ENCODE results near the gene RAMAC.

The RAMAC gene

GRCh38 chr15:82986442-82986780, 401 bp downstream of the RAMAC start:
- Histone ChIP-seq H3K4me1 (ENCODE audit: insufficient read depth, low read length, severe bottlenecking) (peaks cover 17% of the 10 kb centered on the region), H3K27me3 (ENCODE audit: insufficient read depth, low read length) (no peaks in the 10 kb centered on the region), H3K9me3 (ENCODE audit: low read length) (no peaks in the 10 kb centered on the region), H4K20me1 (ENCODE audit: insufficient read depth, low read length) (no peaks in the 10 kb centered on the region), H3F3A (ENCODE audit: insufficient read depth, low read length) (no peaks in the 10 kb centered on the region), H2AFZ (ENCODE audit: low read length) (no peak overlapping the region), H3K9me2 (ENCODE audit: low read depth, low read length) (no peaks in the 10 kb centered on the region), H3K36me3 (ENCODE audit: insufficient read depth, low read length) (peaks cover 29% of the 10 kb centered on the region), H3K4me2 (ENCODE audit: low read length) (peak overlapping the region; percentile 82), H3K9ac (ENCODE audit: low read length) (peak overlapping the region; percentile 94), H3K27ac (ENCODE audit: low read depth, low read length, poor library complexity, severe bottlenecking) (no peak overlapping the region), H3K4me3 (ENCODE audit: low read depth, low read length, poor library complexity, severe bottlenecking) (peak overlapping the region; percentile 97), H3K79me2 (ENCODE audit: insufficient read depth, low read length) (peaks cover 12% of the 10 kb centered on the region)
- TF ChIP-seq EZH2 (IDR thresholded peaks at IDR 0.05; ENCODE audit: borderline replicate concordance, low read length), result no peak
- no peak for TF ChIP-seq CTCF (IDR thresholded peaks at IDR 0.05; ENCODE audit: low read length)

GRCh38 chr15:82992436-82992998, 6.5 kb downstream of the RAMAC start:
- Histone ChIP-seq H3K79me2 (ENCODE audit: insufficient read depth, low read length) (no peaks in the 10 kb centered on the region), H3K36me3 (ENCODE audit: insufficient read depth, low read length) (peaks cover 25% of the 10 kb centered on the region), H3F3A (ENCODE audit: insufficient read depth, low read length) (no peaks in the 10 kb centered on the region), H3K4me3 (ENCODE audit: low read depth, low read length, poor library complexity, severe bottlenecking) (no peak overlapping the region), H3K9me3 (ENCODE audit: low read length) (no peaks in the 10 kb centered on the region), H3K27ac (ENCODE audit: low read depth, low read length, poor library complexity, severe bottlenecking) (no peak overlapping the region), H3K9me2 (ENCODE audit: low read depth, low read length) (no peaks in the 10 kb centered on the region), H3K27me3 (ENCODE audit: insufficient read depth, low read length) (no peaks in the 10 kb centered on the region), H4K20me1 (ENCODE audit: insufficient read depth, low read length) (no peaks in the 10 kb centered on the region), H2AFZ (ENCODE audit: low read length) (no peak overlapping the region), H3K9ac (ENCODE audit: low read length) (no peak overlapping the region), H3K4me1 (ENCODE audit: insufficient read depth, low read length, severe bottlenecking) (no peaks in the 10 kb centered on the region), H3K4me2 (ENCODE audit: low read length) (no peak overlapping the region)
- TF ChIP-seq EZH2 (IDR thresholded peaks at IDR 0.05; ENCODE audit: borderline replicate concordance, low read length), result no peak
- no peak for TF ChIP-seq CTCF (IDR thresholded peaks at IDR 0.05; ENCODE audit: low read length)

- H3K4me1 ChIP-seq (ENCODE audit: insufficient read depth, low read length, severe bottlenecking), result no peaks in the 10 kb centered on the region
- no peak overlapping the region for H3K4me2 ChIP-seq (ENCODE audit: low read length)
- H4K20me1 ChIP-seq (ENCODE audit: insufficient read depth, low read length), result no peaks in the 10 kb centered on the region
- H2AFZ ChIP-seq (ENCODE audit: low read length), result no peak overlapping the region
- no peak overlapping the region for H3K4me3 ChIP-seq (ENCODE audit: low read depth, low read length, poor library complexity, severe bottlenecking)
- H3K9ac ChIP-seq (ENCODE audit: low read length), result no peak overlapping the region
- H3K9me3 ChIP-seq (ENCODE audit: low read length), result no peaks in the 10 kb centered on the region
- H3F3A ChIP-seq (ENCODE audit: insufficient read depth, low read length), result no peaks in the 10 kb centered on the region
- no peaks in the 10 kb centered on the region for H3K79me2 ChIP-seq (ENCODE audit: insufficient read depth, low read length)
- no peaks in the 10 kb centered on the region for H3K27me3 ChIP-seq (ENCODE audit: insufficient read depth, low read length)
- no peaks in the 10 kb centered on the region for H3K9me2 ChIP-seq (ENCODE audit: low read depth, low read length)
- H3K36me3 ChIP-seq (ENCODE audit: insufficient read depth, low read length), result peaks cover 22% of the 10 kb centered on the region
- TF ChIP-seq CTCF (IDR thresholded peaks at IDR 0.05; ENCODE audit: low read length), result no peak
- no peak for TF ChIP-seq EZH2 (IDR thresholded peaks at IDR 0.05; ENCODE audit: borderline replicate concordance, low read length)
- no peak overlapping the region for H3K27ac ChIP-seq (ENCODE audit: low read depth, low read length, poor library complexity, severe bottlenecking)
These were observed 7.1 kb downstream of the RAMAC start for GRCh38 chr15:82993144-82993543.

Measured in OCI-LY1 (cell line).